Aorta (tissue), 5 donors: Measurements from ENCODE around the gene HMGCLL1. TPM values are rescaled to one million over a fixed set of nuclear protein-coding genes. Genes with fewer than 3 reads are reported as not detected.

Experiments
- ATAC-seq: fragments of 200-7000 bp; cut with Tn5 transposase; one replicate; pipeline ENCODE4 v1.9.1; 2022; ENCODE audit warnings: moderate library complexity; ENCODE audit not compliant: low FRiP score
- DNase-seq, 2 donors: peaks; one replicate each; pipeline ENCODE4 v3.0.0-alpha.2; 2020
- H3K27ac ChIP-seq, 2 donors: one replicate each; pipeline ENCODE4 v1.5.1; 2013; ENCODE audit warnings: low read length in 2 of 2, mild to moderate bottlenecking in 2 of 2, moderate library complexity in 2 of 2, control low read depth in 1 of 2, inconsistent platforms in 1 of 2, low read depth in 1 of 2
- H3K27me3 ChIP-seq, 2 donors: one replicate each; pipeline ENCODE4 v1.6.1; 2013; ENCODE audit warnings: control low read depth in 1 of 2, low read length in 1 of 2, mild to moderate bottlenecking in 1 of 2, moderate library complexity in 1 of 2; ENCODE audit not compliant: insufficient read depth in 2 of 2, control insufficient read depth in 1 of 2
- H3K36me3 ChIP-seq, 2 donors: one replicate each; pipeline ENCODE4 v1.6.1; 2013; ENCODE audit warnings: control low read depth in 1 of 2, low read length in 1 of 2, mild to moderate bottlenecking in 1 of 2; ENCODE audit not compliant: insufficient read depth in 2 of 2, control insufficient read depth in 1 of 2
- H3K4me1 ChIP-seq, 2 donors: one replicate each; pipeline ENCODE4 v1.6.1; 2013; ENCODE audit warnings: low read length in 2 of 2, control low read depth in 1 of 2, mild to moderate bottlenecking in 1 of 2, moderate library complexity in 1 of 2; ENCODE audit not compliant: insufficient read depth in 2 of 2, control insufficient read depth in 1 of 2
- H3K4me3 ChIP-seq, 2 donors: one replicate each; pipeline ENCODE4 v1.5.1; 2013; ENCODE audit warnings: low read length in 2 of 2, control low read depth in 1 of 2, mild to moderate bottlenecking in 1 of 2
- H3K9me3 ChIP-seq: one replicate; pipeline ENCODE4 v1.6.1; 2013; ENCODE audit warnings: mild to moderate bottlenecking, low read length; ENCODE audit not compliant: control insufficient read depth
- WGBS, 2 donors: extraction: QIAGEN DNeasy Blood & Tissue Kit; methylation state at CpG; one replicate each; pipeline ENCODE4 v1.1.7; 2013; 5-methylcytosine and 5-hydroxymethylcytosine counted together
- intact Hi-C, 2 donors: fragments of 100-400 bp; cut with DNase I; formaldehyde crosslinking; loops; one replicate each; pipeline versions ENCODE4 v1.14.2 to v1.15.0; 2022
- long read RNA-seq, 2 donors: library from polyadenylated mRNA; unstranded; transcript quantifications; one replicate each; pipeline ENCODE4 v2.0.0, GENCODE V29; 2020 to 2021
- polyA plus RNA-seq, 2 donors: library from polyadenylated mRNA; stranded (reverse); fragments of 200-250 nt; gene quantifications; one replicate each; pipeline ENCODE4 v1.2.3, GENCODE V29; 2013
- total RNA-seq, 2 donors: library from RNA; stranded (reverse); fragmentation: NEBNext Ultra II Directional; extraction: Animal tissue kit (Norgen Biotek cat#: 25700); gene quantifications; one replicate each; pipeline ENCODE4 v1.2.1, GENCODE V29; 2021
- donor health status: healthy with polysubstance abuse.
- donor health status: Bipolar disorder and iron deficiency.
- donor health status: DM: no; HTN: no; CAD: no.
- donor health status: DM: no; HTN: no; CAD: no.
- donor health status: DM: yes; HTN: yes; CAD: no.

HMGCLL1 gene
- 1 to 10 TPM in 1 of 2 donors, under 1 TPM in 1; 0.29 to 1.5 TPM for total RNA-seq
- polyA plus RNA-seq = under 1 TPM; 0.50 to 0.77 TPM
- long read RNA-seq, donor 1 = 0 reads
- long read RNA-seq, donor 2 = 0 reads

DNA sequence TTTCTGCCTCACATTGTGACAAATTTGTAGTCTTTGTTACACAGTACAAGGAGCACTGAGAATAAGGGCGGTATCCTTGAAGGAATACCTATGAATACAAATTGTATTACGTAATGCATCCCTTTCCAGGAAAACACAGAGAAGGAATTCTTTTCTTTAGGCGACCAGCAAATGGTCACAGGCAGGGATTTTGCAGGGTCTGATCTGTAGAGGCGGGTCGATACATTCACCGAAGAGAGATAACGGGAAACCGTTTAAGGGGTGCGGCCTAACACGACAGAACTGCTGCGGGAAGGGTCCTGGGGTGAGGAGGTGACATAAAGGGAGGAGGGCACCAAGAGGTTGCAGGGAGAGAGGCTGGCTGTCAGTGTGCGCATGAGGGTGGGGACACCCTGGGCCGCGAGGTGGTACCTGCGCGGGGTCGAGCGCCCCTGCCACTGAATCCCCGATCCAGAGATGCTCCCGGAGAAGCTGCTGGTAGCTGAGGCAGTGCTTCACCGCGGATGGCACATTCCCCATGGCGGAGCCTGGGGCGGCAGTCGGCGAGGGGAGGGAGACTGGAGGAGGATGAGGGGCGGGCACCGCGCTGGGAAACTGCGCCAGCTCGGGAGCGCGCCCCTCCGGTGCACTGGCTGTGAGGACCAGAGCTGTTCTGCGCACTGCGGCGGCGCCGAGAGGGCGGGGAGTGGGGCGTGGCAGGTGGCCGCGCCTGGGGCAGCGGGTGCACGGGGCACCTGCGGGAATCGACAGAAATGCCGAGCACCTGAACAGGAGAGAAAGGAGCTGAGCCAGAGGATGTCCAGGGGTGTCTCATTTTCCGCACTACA, at the start of gene HMGCLL1:
Gene HMGCLL1 (minus strand): TSS at position 656 of the 827 bp plus-strand sequence. CDS start 137 bp downstream, at position 519.
- no peak within 1 kb of the TSS for H3K27ac ChIP-seq
- intact Hi-C loops = no loop called here
- no peak within 1 kb of the TSS for H3K4me3 ChIP-seq
- no peaks in the 10 kb centered on the region for H3K4me1 ChIP-seq
- no peaks in the 10 kb centered on the region for H3K9me3 ChIP-seq
- WGBS, 2 donors = 3 to 4% methylated on average over 45 to 49 of the region's 49 CpGs
- H3K36me3 ChIP-seq = no peaks in the 10 kb centered on the region
- ATAC-seq (peak; percentile 67), DNase-seq (peak; percentile 38 to 66)
- H3K27me3 ChIP-seq = no peaks in the 10 kb centered on the region

DNA sequence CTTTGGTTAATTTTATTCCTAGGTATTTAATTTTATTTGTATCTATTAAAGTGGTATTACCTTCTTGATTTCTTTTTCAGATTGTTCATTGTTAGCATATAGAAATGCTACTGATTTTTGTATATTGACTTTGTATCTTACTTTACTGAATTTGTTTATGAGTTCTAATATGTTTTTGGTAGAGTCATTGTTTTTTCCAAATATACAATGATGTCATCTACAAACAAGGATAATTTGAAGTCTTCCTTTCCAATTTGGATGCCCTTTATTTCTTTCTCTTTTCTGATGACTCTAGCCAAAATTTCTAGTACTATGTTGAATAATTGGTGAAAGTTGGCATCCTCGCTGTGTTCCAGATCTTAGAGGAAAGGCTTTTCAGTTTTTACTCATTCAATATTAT, 43.0 kb upstream of the HMGCLL1 start:
- Histone ChIP-seq H3K27me3 (no peaks in the 10 kb centered on the region), H3K27ac (no peak overlapping the region), H3K4me1 (no peaks in the 10 kb centered on the region), H3K36me3 (no peaks in the 10 kb centered on the region), H3K4me3 (no peak overlapping the region), H3K9me3 (peaks cover 3% of the 10 kb centered on the region)
- no peak for DNase-seq
- no peak for ATAC-seq
- 41 to 60% methylated on average over 1 of the region's 1 CpG for WGBS, 2 donors
- intact Hi-C loops = no loop called here

DNA sequence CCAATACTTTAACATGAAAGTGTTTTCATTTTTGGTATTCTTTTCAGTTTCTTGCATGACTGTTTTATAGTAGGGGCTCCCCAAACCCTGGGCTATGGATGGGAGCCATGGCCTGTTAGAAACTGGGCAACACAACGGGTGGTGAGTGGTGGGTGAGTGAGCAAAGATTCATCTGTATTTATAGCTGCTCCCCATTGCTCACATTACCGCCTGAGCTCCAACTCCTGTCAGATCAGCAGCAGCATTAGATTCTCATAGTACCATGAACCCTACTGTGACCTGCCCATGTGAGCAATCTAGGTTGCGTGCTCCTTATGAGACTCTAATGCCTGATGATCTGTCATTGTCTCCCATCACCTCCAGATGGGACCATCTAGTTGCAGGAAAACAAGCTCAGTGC, 42.3 kb upstream of the HMGCLL1 start:
- no peak overlapping the region for H3K27ac ChIP-seq
- no peaks in the 10 kb centered on the region for H3K36me3 ChIP-seq
- no peak overlapping the region for H3K4me3 ChIP-seq
- H3K9me3 ChIP-seq = peaks cover 3% of the 10 kb centered on the region
- WGBS, 2 donors = 95 to 100% methylated on average over 3 of the region's 3 CpGs
- intact Hi-C loops = no loop called here
- H3K4me1 ChIP-seq = no peaks in the 10 kb centered on the region
- ATAC-seq (no peak), DNase-seq (no peak)
- H3K27me3 ChIP-seq = no peaks in the 10 kb centered on the region

DNA sequence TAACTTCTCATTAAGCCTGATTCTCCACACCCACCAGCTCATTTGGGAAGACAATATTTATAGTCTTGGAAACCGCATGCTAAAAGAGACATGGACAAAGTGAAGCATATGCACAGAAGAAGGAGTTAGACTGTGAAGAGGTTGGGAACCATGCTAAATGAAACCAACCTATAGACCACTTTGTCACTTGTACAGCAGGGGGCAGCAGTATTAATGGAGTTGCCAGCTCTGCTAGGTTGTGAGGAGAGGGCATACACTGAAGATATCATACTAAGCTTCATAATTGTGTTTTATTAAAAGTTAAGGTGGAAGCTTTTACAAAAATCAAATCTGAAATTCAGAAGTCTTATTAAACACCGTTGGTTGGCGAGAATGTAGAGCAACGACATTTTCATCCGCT, 38.3 kb upstream of the HMGCLL1 start:
- Histone ChIP-seq H3K36me3 (no peaks in the 10 kb centered on the region), H3K4me1 (no peaks in the 10 kb centered on the region), H3K27me3 (no peaks in the 10 kb centered on the region), H3K9me3 (peaks cover 1% of the 10 kb centered on the region), H3K4me3 (no peak overlapping the region), H3K27ac (no peak overlapping the region)
- intact Hi-C loops = no loop called here
- no peak for ATAC-seq
- no peak for DNase-seq
- WGBS, 2 donors = 84 to 85% methylated on average over 5 of the region's 5 CpGs

DNA sequence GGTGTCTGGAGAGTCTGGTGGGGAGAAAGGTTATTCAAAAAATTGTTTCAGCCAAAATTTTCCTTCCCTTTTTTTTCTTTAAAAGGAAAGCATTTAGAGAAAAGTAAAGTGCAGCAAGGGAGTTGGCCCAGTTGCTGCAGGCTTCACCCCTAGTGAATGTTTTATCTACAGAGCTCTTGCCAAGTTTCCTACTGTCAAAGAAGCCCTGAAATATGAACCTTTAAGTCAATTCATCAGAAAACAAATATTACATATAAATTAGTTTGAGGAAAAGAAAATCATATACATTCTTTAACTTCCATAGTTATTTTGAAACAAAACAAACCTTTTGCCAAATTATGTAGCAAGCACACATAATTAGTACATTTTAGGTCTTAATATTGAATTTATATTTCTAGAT, 25.0 kb upstream of the HMGCLL1 start:
- ATAC-seq = no peak
- H3K27ac ChIP-seq = no peak overlapping the region
- intact Hi-C loops = no loop called here
- no peaks in the 10 kb centered on the region for H3K27me3 ChIP-seq
- no peaks in the 10 kb centered on the region for H3K9me3 ChIP-seq
- H3K4me3 ChIP-seq = no peak overlapping the region
- no peaks in the 10 kb centered on the region for H3K36me3 ChIP-seq
- no peak for DNase-seq
- H3K4me1 ChIP-seq = no peaks in the 10 kb centered on the region

DNA sequence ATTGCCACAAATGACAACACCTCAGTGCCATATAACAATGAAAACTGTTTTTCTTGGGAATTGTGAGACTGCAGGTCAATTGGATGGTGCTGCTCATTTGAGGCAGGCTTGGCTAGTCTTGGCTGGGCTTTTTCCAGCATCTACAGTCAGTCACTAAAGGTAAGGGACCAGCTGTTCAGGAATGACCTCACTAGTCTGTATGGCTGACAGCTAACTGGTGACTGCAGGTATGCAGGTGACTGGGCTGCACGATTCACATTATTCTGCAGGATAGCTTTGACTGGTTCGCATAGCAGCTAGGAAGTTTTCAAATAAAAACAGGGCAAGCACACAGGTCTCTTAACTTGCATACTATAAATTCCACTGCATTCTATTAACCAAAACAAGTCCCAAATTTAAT, 22.1 kb upstream of the HMGCLL1 start:
- Histone ChIP-seq H3K27me3 (no peaks in the 10 kb centered on the region), H3K4me3 (no peak overlapping the region), H3K9me3 (no peaks in the 10 kb centered on the region), H3K36me3 (no peaks in the 10 kb centered on the region), H3K4me1 (no peaks in the 10 kb centered on the region), H3K27ac (no peak overlapping the region)
- ATAC-seq (no peak), DNase-seq (no peak)
- WGBS, 2 donors = 44 to 59% methylated on average over 2 of the region's 2 CpGs
- intact Hi-C loops = no loop called here

DNA sequence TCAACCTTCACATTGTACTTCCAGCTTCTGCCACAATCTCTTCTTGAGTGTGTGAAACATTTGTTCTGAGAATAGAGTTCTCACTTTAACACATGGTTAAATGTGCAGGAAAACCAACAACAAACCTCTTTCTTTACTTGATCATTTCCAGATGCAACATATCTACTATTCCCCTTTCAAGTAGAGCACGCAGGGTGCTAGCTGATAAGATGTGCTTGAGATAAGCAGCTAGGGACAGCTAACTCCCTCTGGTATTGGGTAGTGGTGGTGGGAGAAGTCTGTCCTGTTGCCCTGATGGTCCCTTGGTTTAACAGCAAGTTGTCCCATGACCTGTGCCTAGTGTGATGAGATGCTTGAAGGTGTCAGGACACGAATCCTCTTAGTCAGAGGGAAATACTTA, 15.4 kb upstream of the HMGCLL1 start:
- no peaks in the 10 kb centered on the region for H3K27me3 ChIP-seq
- intact Hi-C loops = no loop called here
- ATAC-seq (no peak), DNase-seq (no peak)
- no peaks in the 10 kb centered on the region for H3K9me3 ChIP-seq
- no peaks in the 10 kb centered on the region for H3K36me3 ChIP-seq
- H3K4me3 ChIP-seq = no peak overlapping the region
- H3K4me1 ChIP-seq = no peaks in the 10 kb centered on the region
- 26 to 32% methylated on average over 2 of the region's 2 CpGs for WGBS, 2 donors
- H3K27ac ChIP-seq = no peak overlapping the region

DNA sequence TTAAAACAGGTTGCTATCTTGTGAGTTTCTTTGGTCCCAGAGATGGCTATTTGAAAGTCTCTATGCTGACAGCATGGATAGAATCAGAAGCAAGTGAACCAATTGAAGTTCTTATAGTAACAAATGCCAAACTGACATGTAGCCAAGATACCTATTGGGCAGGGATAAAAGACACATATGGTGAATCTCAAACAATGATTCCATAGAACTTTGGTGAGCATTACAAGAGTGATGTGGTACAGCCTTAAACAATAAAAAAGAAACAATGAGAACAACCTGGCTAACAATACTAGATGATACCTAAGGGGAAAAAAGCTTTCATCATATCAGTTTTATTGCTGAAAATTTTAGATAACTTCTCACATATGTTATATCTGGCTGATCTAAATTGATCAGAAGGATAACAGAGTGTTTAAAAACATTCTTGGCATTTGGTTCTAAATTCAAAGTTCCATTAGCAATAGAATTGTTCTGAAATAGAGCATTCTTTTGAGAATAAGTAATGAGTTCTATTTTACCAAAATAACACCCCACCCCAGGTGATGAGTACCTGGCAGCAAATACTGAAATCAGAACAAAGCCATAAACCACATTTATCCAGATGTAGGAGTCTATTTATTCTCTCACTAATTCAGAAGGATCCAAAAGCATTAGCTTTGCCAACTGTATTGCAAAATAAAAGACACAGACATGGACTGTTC, 5.8 kb upstream of the HMGCLL1 start:
- Histone ChIP-seq H3K9me3 (no peaks in the 10 kb centered on the region), H3K27ac (no peak overlapping the region), H3K36me3 (no peaks in the 10 kb centered on the region), H3K4me3 (no peak overlapping the region), H3K4me1 (no peaks in the 10 kb centered on the region), H3K27me3 (no peaks in the 10 kb centered on the region)
- ATAC-seq (no peak), DNase-seq (no peak)
- intact Hi-C loops = no loop called here

DNA sequence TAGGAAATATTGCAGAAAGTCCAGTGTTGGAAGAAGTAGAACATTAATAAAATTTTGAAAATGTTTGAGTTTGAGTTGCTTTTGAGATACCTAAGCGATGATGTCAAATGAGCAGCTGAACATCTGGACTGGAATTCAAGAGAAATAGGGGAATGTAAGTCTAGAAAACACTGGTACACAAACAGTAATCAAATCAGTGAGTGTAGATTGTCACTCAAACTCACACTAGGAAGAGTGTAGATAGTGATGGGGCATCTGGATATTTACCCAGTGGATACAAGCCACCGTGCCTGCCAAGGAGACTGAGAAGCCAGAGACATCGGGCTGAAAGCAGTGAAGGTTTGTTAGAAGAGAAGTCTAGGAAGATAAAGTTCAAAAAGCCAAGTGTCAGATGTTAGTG, 2.2 kb downstream of the HMGCLL1 start:
- no peaks in the 10 kb centered on the region for H3K4me1 ChIP-seq
- H3K9me3 ChIP-seq = no peaks in the 10 kb centered on the region
- 68 to 71% methylated on average over 3 of the region's 3 CpGs for WGBS, 2 donors
- DNase-seq (no peak), ATAC-seq (no peak)
- intact Hi-C loops = no loop called here
- H3K4me3 ChIP-seq = no peak overlapping the region
- H3K27ac ChIP-seq = no peak overlapping the region
- no peaks in the 10 kb centered on the region for H3K27me3 ChIP-seq
- no peaks in the 10 kb centered on the region for H3K36me3 ChIP-seq
